Fibroblast of the aortic adventitia (primary cell): ENCODE results near the gene BUB3. TPM values are rescaled to one million over a fixed set of nuclear protein-coding genes. Genes with fewer than 3 reads are reported as not detected.
A peak's percentile ranks its signal among the peaks of the same experiment; 100 is the strongest.

Experiments
- DNase-seq: peaks from one replicate; pipeline ENCODE4 v3.0.0-alpha.2; 2010; ENCODE audit warnings: low read depth
- H3K4me3 ChIP-seq: 2 replicates; pipeline ENCODE4 v1.5.1; 2011; ENCODE audit warnings: low read depth, mild to moderate bottlenecking, control low read depth, low read length, moderate library complexity
- CTCF ChIP-seq: IDR thresholded peaks from 2 replicates; pipeline ENCODE4 v1.5.1; 2011; ENCODE audit warnings: mild to moderate bottlenecking, low read length, control low read depth, inconsistent platforms; ENCODE audit not compliant: insufficient read depth
- total RNA-seq: library from RNA; depleted of rRNA; stranded (reverse); fragments of >200 nt; gene quantifications from 2 replicates; pipeline ENCODE4 v1.2.3, GENCODE V29; 2012; ENCODE audit warnings: low replicate concordance

The BUB3 gene
- total RNA-seq = 113 and 182 TPM in 2 replicates

GRCh38 chr10:123154092-123154710, at the start of gene BUB3:
Gene BUB3 (plus strand): TSS chr10:123154402. CDS start chr10:123154918, 516 bp downstream.
- peak; percentile 46 for TF ChIP-seq CTCF
- H3K4me3 ChIP-seq = peak within 1 kb of the TSS; percentile 95
- peak; percentile 100 for DNase-seq

GRCh38 chr10:123109466-123109865, 44.7 kb upstream of the BUB3 start:
- no peak for TF ChIP-seq CTCF
- DNase-seq = no peak
- no peak overlapping the region for H3K4me3 ChIP-seq

GRCh38 chr10:123117644-123118417, 36.4 kb upstream of the BUB3 start:
- no peak overlapping the region for H3K4me3 ChIP-seq
- no peak for DNase-seq
- TF ChIP-seq CTCF = peak; percentile 4

- TF ChIP-seq CTCF = no peak
- H3K4me3 ChIP-seq = no peak overlapping the region
- DNase-seq = no peak
Measured at GRCh38 chr10:123119081-123119480, 35.1 kb upstream of the BUB3 start.

- DNase-seq = no peak
- TF ChIP-seq CTCF = no peak
- no peak overlapping the region for H3K4me3 ChIP-seq
Measured at GRCh38 chr10:123126246-123126645, 28.0 kb upstream of the BUB3 start.

GRCh38 chr10:123129618-123130271, 24.5 kb upstream of the BUB3 start:
- no peak for TF ChIP-seq CTCF
- DNase-seq = no peak
- H3K4me3 ChIP-seq = no peak overlapping the region
